GM18498 (cell line): ENCODE data around the gene CFAP46.

Experiments
- ATAC-seq: cut with Tn5 transposase; IDR thresholded peaks from one replicate; pipeline ENCODE4 v1.9.1; 2021; ENCODE audit warnings: mild to moderate bottlenecking, moderate library complexity; ENCODE audit not compliant: unreplicated experiment

Gene CFAP46

GRCh38 chr10:132885451-132886210 is 56.7 kb downstream of the CFAP46 start:
- no peak for ATAC-seq

- no peak for ATAC-seq
Observed at GRCh38 chr10:132884691-132885271, 57.6 kb downstream of the CFAP46 start.

GRCh38 chr10:132884041-132884440 is 58.3 kb downstream of the CFAP46 start:
- ATAC-seq: no peak

- no peak for ATAC-seq
Observed at GRCh38 chr10:132883391-132883881, 58.9 kb downstream of the CFAP46 start.

- no peak for ATAC-seq
Observed at GRCh38 chr10:132882069-132882951, 60.1 kb downstream of the CFAP46 start.

GRCh38 chr10:132881186-132881920 is 61.0 kb downstream of the CFAP46 start:
- ATAC-seq: no peak

GRCh38 chr10:132880128-132880981 is 62.0 kb downstream of the CFAP46 start:
- ATAC-seq: no peak

- ATAC-seq: no peak
Observed at GRCh38 chr10:132879408-132880127, 62.8 kb downstream of the CFAP46 start.

GRCh38 chr10:132878730-132879407 is 63.5 kb downstream of the CFAP46 start:
- ATAC-seq: no peak

GRCh38 chr10:132878091-132878729 is 64.2 kb downstream of the CFAP46 start:
- ATAC-seq: no peak

- no peak for ATAC-seq
Observed at GRCh38 chr10:132877473-132877872, 64.9 kb downstream of the CFAP46 start.

- ATAC-seq: no peak
Observed at GRCh38 chr10:132876993-132877431, 65.4 kb downstream of the CFAP46 start.

GRCh38 chr10:132876131-132876860 is 66.1 kb downstream of the CFAP46 start:
- ATAC-seq: no peak

- ATAC-seq: no peak
Observed at GRCh38 chr10:132875435-132875834, 66.9 kb downstream of the CFAP46 start.

- ATAC-seq: no peak
Observed at GRCh38 chr10:132873395-132873794, 69.0 kb downstream of the CFAP46 start.

GRCh38 chr10:132872658-132873057 is 69.7 kb downstream of the CFAP46 start:
- ATAC-seq: no peak

GRCh38 chr10:132870426-132870825 is 71.9 kb downstream of the CFAP46 start:
- ATAC-seq: no peak
